GM19468 (cell line): ENCODE measurements around the gene ST6GALNAC5.

Source experiments
- ATAC-seq: cut with Tn5 transposase; IDR thresholded peaks from one replicate; pipeline ENCODE4 v1.9.1; 2021; ENCODE audit warnings: mild to moderate bottlenecking, moderate library complexity, moderate number of reproducible peaks; ENCODE audit not compliant: unreplicated experiment; ENCODE audit errors: extremely low read depth

The ST6GALNAC5 gene

DNA sequence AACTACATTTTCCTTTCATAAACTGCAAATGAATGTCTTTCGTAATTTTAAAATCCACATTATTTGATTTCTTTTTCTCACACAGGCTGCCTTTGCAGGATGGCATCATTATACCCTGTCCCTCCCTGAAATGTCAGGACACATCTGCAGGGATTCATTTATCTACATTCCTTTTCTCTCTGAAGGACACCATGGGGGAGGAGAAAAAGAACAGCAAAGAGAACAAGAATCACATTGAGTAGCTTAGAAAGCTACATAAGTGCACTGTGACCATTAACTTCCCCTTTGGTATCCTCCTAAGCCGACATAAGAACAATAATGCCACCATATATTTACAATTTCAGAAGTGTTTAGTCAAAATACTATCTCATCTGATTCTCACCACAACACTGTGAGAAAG lies 222.5 kb downstream of the ST6GALNAC5 start:
- no peak for ATAC-seq

DNA sequence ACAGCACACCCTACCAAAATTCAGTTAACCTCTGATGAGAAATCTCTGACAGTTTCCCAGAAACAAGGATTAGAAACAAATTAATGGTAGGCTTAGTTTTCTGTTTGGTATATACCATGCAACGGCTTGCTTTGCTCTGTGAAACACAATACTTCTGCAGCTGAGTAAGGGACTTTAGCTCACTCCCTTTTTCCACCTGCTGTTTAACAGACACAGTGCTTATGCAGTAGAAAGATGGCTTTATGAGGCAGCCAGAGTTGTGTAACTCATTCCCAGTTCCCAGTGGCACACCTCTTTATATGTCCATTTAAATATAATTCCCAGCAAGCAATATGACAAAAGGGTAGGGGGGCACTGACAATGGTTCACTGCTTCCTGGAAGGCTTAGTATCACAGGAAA lies 228.0 kb downstream of the ST6GALNAC5 start:
- ATAC-seq = no peak

DNA sequence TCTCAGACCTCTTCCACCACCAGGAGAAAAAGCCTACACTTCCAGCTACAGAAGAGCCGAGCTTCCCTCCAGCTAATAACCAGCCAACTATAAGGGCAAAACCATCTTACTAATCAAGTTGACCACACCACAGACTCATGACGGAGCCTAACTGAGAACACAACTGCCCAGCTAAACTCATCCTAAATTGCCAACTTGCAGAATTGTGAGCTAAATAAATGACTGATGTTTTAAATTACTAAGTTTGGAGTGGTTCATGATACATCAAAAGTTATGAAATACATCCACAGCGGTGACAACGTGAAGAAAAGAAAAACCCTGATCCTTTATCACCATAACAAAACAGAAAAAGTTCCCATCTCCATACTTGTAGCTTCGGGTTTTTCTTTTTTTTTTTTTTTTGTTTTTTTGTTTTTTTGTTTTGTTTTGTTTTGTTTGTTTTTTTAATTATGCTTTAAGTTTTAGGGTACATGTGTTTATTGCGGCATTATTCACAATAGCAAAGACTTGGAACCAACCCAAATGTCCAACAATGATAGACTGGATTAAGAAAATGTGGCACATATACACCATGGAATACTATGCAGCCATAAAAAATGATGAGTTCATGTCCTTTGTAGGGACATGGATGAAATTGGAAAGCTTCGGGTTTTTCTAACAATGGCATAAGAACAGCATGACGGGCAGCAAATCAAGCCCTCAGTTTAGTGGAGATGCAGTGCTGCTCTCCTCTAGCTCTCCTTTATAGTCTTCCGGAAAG lies 229.4 kb downstream of the ST6GALNAC5 start:
- no peak for ATAC-seq

DNA sequence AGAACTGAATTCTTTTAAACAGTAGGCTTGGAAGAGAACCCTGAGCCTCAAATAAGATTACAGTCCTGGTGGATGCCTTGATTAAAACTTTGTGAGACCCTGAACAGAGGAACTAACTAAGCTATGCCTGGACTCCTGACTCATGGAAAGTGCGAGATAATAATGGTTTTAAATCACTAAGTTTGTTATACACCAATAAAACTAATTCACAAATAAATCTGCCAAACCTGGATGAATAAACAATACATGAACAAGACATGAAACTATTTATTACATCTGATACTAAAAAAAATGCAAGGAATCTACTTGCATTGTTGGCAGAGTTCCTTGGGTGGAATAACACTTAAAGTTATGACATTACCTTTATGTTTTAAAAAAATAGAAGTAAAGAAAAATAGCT lies 233.6 kb downstream of the ST6GALNAC5 start:
- ATAC-seq = no peak

DNA sequence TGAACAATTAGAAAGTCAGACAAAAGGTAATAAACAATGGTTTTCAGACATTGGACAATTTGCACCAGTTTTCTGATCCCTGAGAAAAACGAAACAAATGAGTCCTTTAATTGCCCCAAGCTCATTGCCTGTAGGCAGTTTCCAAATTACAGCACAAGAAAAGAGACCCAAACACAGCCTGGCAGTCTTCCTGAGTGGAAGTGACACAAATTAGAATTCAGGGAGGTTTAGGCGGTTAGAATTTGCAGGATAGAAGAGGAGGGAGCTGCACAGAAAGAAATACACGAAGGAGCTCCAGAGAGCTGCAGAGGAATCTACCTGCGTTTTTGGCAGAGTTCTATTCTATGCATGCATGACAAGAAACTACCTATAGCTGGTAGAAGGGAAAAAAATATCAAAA lies 236.2 kb downstream of the ST6GALNAC5 start:
- ATAC-seq = no peak

DNA sequence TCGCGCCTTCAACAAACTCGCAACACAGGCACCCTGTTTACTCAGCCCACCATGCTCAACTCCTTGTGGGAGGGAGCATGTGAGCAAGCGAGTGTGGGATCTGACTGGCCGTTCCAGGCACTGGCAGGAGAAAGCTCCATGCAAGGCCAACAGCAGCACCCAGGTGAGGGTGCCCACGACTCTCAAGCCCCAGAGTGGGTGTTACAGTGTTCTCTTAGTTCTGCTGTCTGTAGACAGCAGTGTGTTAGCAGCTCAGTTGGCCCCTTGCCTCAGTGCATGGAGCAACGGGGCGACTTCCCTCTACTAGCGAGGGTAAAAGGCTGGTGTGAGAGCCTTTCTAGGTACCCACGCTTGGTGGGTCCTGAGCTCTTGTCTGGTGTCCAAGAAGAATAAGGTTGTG lies 237.4 kb downstream of the ST6GALNAC5 start:
- ATAC-seq = no peak
